ENCODE results near the gene BAHCC1.
"Not testable (repeated sequence)": the region's sequence is repeated elsewhere in the genome, so short reads cannot be mapped to it uniquely, and the experiment has no call there.

DNA sequence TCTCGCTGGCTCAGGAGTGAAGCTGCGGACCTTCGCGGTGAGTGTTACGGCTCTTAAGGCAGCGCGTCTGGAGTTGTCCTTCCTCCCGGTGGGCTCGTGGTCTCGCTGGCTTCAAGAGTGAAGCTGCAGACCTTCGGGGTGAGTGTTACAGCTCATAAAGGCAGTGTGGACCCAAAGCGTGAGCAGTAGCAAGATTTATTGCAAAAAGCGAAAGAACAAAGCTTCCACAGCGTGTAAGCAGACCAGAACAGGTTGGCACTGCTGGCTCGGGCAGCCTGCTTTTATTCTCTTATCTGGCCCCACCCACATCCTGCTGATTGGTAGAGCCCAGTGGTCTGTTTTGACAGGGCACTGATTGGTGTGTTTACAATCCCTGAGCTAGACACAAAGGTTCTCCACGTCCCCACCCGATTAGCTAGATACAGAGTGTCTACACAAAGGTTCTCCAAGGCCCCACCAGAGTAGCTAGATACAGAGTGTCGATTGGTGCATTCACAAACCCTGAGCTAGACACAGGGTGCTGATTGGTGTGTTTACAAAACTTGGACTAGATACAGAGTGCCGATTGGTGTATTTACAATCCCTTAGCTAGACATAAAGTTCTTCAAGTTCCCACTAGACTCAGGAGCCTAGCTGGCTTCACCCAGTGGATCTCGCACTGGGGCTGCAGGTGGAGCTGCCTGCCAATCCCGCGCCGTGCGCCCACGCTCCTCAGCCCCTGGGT lies 43.8 kb upstream of the BAHCC1 start:
- TF ChIP-seq YY1 (IDR thresholded peaks at IDR 0.05; ENCODE audit: insufficient read depth, insufficient read length); ZNF274 (IDR thresholded peaks at IDR 0.05; ENCODE audit: low read depth, low read length); SUZ12 (IDR thresholded peaks at IDR 0.05; ENCODE audit: extremely low read depth, insufficient read depth, insufficient read length): not testable (repeated sequence)

All from NT2/D1 (cell line).